DOHH2 (cell line): Measurements from ENCODE around the gene BRICD5.

ENCODE experiments used
- H3F3A ChIP-seq: fragments of 200-600 bp; sonication (generic), shearing (Covaris generic); 2 replicates; pipeline ENCODE4 v1.6.0; 2016; ENCODE audit warnings: antibody characterized with exemption, mild to moderate bottlenecking; ENCODE audit not compliant: control insufficient read depth, insufficient read depth
- H3K27ac ChIP-seq: fragments of 200-600 bp; sonication (generic); 2 replicates; pipeline ENCODE4 v1.5.1; 2014; ENCODE audit warnings: low read depth, mild to moderate bottlenecking, low read length, moderate library complexity
- H3K27me3 ChIP-seq: fragments of 200-600 bp; sonication (generic); 2 replicates; pipeline ENCODE4 v1.6.1; 2014; ENCODE audit warnings: mild to moderate bottlenecking, low read length, mixed read lengths; ENCODE audit not compliant: control insufficient read depth
- H3K36me3 ChIP-seq: fragments of 200-600 bp; sonication (generic); 2 replicates; pipeline ENCODE4 v1.6.1; 2014; ENCODE audit warnings: mild to moderate bottlenecking, low read length, moderate library complexity, mixed read lengths; ENCODE audit not compliant: control insufficient read depth
- H3K4me1 ChIP-seq: fragments of 200-600 bp; sonication (generic); 2 replicates; pipeline ENCODE4 v1.6.1; 2014; ENCODE audit warnings: mild to moderate bottlenecking, low read length, mixed read lengths; ENCODE audit not compliant: control insufficient read depth
- H3K4me2 ChIP-seq: fragments of 200-600 bp; sonication (generic); 2 replicates; pipeline ENCODE4 v1.6.0; 2014; ENCODE audit warnings: mild to moderate bottlenecking, low read length, moderate library complexity
- H3K4me3 ChIP-seq: fragments of 200-600 bp; sonication (generic); 2 replicates; pipeline ENCODE4 v1.5.1; 2014; ENCODE audit warnings: mild to moderate bottlenecking, low read length, mixed read lengths
- H3K79me2 ChIP-seq: fragments of 200-600 bp; sonication (generic); 2 replicates; pipeline ENCODE4 v1.6.1; 2014; ENCODE audit warnings: mild to moderate bottlenecking, low read length, mixed read lengths; ENCODE audit not compliant: control insufficient read depth
- H3K9me2 ChIP-seq: fragments of 200-600 bp; sonication (generic); replicated peaks from 2 replicates; pipeline ENCODE4 v1.6.1; 2014; ENCODE audit warnings: mild to moderate bottlenecking, low read length, mixed read lengths; ENCODE audit not compliant: control insufficient read depth
- H3K9me3 ChIP-seq: fragments of 200-600 bp; sonication (generic); 2 replicates; pipeline ENCODE4 v1.6.1; 2014; ENCODE audit warnings: antibody characterized with exemption, low read length, mixed read lengths; ENCODE audit not compliant: control insufficient read depth, insufficient read depth
- H4K20me1 ChIP-seq: fragments of 200-600 bp; sonication (generic); 2 replicates; pipeline ENCODE4 v1.6.0; 2014; ENCODE audit warnings: low read depth, mild to moderate bottlenecking, antibody characterized with exemption, low read length, moderate library complexity; ENCODE audit not compliant: control insufficient read depth, insufficient read depth
- EZH2phosphoT487 ChIP-seq: fragments of 200-600 bp; sonication (generic); IDR thresholded peaks from 2 replicates; pipeline ENCODE4 v1.6.1; 2017; ENCODE audit warnings: borderline replicate concordance, mild to moderate bottlenecking, antibody characterized with exemption, low read length, moderate library complexity, mixed read lengths
- TF ChIP-seq, protein P1 (sequence below): fragments of 200-600 bp; sonication (generic); IDR thresholded peaks from one replicate; pipeline ENCODE4 v1.5.1; 2014; ENCODE audit warnings: antibody characterized with exemption, mild to moderate bottlenecking, low read depth, low read length; ENCODE audit not compliant: poor library complexity, severe bottlenecking

The BRICD5 gene

DNA sequence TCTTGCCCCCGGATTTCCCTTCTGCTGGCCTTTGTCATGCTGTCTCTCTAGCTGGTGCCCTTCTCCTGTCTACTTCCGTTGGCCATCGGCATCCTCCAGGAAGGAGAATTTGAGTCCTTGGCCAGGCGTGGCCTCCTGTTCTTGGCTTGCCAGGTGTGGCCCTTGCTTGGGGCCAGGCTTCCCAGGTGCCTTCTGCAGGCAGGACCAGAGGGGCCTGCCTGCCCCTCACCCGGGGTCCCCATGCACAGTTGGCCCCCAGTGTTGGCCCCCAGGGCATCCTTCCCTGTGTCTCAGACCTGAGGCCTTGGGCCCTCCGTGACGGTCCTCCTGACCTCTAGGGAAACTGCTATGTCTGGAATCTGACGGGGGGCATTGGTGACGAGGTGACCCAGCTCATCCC lies 2.8 kb downstream of the BRICD5 start:
- H3K27me3 ChIP-seq, result no peaks in the 10 kb centered on the region
- peaks cover 29% of the 10 kb centered on the region for H3K4me1 ChIP-seq
- no peaks in the 10 kb centered on the region for H3K9me2 ChIP-seq
- peaks cover 57% of the 10 kb centered on the region for H3K36me3 ChIP-seq
- no peak overlapping the region for H3K4me3 ChIP-seq
- H3K79me2 ChIP-seq, result peaks cover 37% of the 10 kb centered on the region
- no peak overlapping the region; the same call in 1 of the 2 replicates for H3K4me2 ChIP-seq
- H3F3A ChIP-seq, result peaks cover 4% of the 10 kb centered on the region; the same call in 1 of the 2 replicates
- TF ChIP-seq, protein P1, sequence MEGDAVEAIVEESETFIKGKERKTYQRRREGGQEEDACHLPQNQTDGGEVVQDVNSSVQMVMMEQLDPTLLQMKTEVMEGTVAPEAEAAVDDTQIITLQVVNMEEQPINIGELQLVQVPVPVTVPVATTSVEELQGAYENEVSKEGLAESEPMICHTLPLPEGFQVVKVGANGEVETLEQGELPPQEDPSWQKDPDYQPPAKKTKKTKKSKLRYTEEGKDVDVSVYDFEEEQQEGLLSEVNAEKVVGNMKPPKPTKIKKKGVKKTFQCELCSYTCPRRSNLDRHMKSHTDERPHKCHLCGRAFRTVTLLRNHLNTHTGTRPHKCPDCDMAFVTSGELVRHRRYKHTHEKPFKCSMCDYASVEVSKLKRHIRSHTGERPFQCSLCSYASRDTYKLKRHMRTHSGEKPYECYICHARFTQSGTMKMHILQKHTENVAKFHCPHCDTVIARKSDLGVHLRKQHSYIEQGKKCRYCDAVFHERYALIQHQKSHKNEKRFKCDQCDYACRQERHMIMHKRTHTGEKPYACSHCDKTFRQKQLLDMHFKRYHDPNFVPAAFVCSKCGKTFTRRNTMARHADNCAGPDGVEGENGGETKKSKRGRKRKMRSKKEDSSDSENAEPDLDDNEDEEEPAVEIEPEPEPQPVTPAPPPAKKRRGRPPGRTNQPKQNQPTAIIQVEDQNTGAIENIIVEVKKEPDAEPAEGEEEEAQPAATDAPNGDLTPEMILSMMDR, result no peak
- no peak for TF ChIP-seq EZH2phosphoT487
- H3K27ac ChIP-seq, result no peak overlapping the region
- H3K9me3 ChIP-seq, result no peaks in the 10 kb centered on the region
- H4K20me1 ChIP-seq, result peaks cover 3% of the 10 kb centered on the region

DNA sequence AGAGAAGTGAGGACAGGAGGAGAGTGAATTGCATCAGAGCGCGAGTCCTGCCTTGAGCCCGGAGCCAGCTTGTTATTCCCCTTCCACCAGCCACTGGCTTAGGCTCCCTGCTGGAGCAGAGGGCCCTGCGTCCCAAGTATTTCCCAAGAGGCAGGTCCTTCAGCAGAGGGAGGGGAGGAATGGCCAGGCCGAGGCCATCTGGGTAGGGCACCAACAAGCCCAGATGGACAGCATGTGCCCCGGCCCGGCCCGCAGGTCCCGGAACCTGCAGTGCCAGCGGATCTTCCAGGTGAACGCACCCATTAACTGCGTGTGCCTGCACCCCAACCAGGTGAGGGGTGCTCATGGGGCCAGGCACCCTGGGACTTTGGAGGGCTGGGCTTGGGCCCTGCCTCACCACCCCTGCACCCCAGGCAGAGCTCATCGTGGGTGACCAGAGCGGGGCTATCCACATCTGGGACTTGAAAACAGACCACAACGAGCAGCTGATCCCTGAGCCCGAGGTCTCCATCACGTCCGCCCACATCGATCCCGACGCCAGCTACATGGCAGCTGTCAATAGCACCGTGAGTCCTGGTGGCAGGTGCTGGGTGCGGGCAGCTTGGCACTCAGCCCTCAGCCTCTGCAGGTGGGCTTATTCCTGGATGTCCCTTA lies 3.8 kb downstream of the BRICD5 start:
- peaks cover 48% of the 10 kb centered on the region for H3K36me3 ChIP-seq
- no peaks in the 10 kb centered on the region; the same call in 1 of the 2 replicates for H3K27me3 ChIP-seq
- H3K4me2 ChIP-seq, result peak overlapping the region; percentile 99
- peak overlapping the region; percentile 96 for H3K4me3 ChIP-seq
- no peak overlapping the region for H3K27ac ChIP-seq
- TF ChIP-seq EZH2phosphoT487, result no peak
- TF ChIP-seq, protein P1, result no peak
- no peaks in the 10 kb centered on the region for H4K20me1 ChIP-seq
- peaks cover 20% of the 10 kb centered on the region for H3K4me1 ChIP-seq
- H3K9me3 ChIP-seq, result no peaks in the 10 kb centered on the region
- H3K9me2 ChIP-seq, result no peaks in the 10 kb centered on the region
- H3K79me2 ChIP-seq, result peaks cover 28% of the 10 kb centered on the region
- no peaks in the 10 kb centered on the region for H3F3A ChIP-seq

DNA sequence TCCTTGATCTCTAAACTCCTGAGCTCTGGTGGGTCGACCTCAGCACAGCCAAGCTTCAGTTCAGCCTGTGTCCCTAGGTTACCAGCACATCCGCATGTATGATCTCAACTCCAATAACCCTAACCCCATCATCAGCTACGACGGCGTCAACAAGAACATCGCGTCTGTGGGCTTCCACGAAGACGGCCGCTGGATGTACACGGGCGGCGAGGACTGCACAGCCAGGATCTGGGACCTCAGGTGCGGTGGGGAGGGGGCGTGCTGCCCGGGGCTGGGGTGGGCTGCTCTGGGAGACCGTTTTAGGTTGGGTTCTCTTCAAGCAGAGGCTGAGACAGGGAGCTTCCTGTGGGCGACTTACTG lies 4.3 kb downstream of the BRICD5 start:
- Histone ChIP-seq H3K36me3 (peaks cover 43% of the 10 kb centered on the region), H3F3A (no peaks in the 10 kb centered on the region), H3K4me2 (peak overlapping the region; percentile 99), H3K27me3 (no peaks in the 10 kb centered on the region; the same call in 1 of the 2 replicates), H3K9me2 (no peaks in the 10 kb centered on the region), H3K27ac (no peak overlapping the region; the same call in 1 of the 2 replicates), H3K4me3 (peak overlapping the region; percentile 96), H3K4me1 (peaks cover 19% of the 10 kb centered on the region), H3K9me3 (no peaks in the 10 kb centered on the region), H3K79me2 (peaks cover 24% of the 10 kb centered on the region), H4K20me1 (no peaks in the 10 kb centered on the region)
- TF ChIP-seq, protein P1, result no peak
- TF ChIP-seq EZH2phosphoT487, result no peak
